Measurements from ENCODE around the gene GAS2L3. TPM values are rescaled to one million over a fixed set of nuclear protein-coding genes. Genes with fewer than 3 reads are reported as not detected.

Gene GAS2L3
- total and polyA plus RNA-seq, 2 donors (not counting 1 experiment from before 2014, with no cell fraction given), result 0.10 TPM; not detected in 1

DNA sequence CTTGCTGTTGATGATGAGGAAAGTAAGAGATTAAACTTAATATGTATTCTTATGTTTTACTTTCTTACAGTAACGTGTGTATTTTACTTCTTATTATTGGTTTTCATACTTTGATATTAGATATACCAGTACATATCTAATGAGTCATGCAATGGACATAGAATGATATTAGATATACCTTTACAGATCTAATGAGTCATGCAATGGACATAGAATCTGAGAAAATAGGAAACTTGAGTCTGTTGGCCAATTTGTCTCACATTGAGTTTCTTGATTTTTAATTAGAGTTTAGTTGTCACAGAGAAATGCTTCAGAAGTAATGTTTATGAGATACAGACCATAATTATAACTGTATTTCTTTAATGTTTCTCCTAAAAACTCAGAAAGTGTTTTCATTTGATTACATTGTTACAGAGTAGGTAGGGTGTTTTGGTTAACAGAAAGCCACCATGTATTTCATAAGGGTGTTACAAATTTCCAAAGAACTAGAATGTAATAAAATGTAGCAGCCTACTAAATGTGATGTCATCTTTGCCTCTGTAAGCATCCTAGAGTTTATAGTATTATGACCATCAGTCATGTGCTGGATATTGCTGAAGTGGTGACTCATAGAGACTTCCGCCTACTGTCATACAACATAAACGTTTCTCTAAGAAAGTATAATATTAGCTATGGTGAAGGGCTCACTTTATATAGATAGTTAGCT is 3.0 kb downstream of the GAS2L3 start:
- H3K9ac ChIP-seq (ENCODE audit: low read length), result no peak overlapping the region
- H3K4me3 ChIP-seq (ENCODE audit: control extremely low read depth in 1 of 5, extremely low read depth in 1 of 5, insufficient read depth in 1 of 5, low read depth in 2 of 5, low read length in 4 of 5), result no peak overlapping the region
- H3K4me1 ChIP-seq (ENCODE audit: control insufficient read depth in 2 of 2, insufficient read depth in 2 of 2, low read length in 2 of 2), result peaks cover 12 to 14% of the 10 kb centered on the region in 2 donors
- POLR2A ChIA-PET, result no interaction called here
- Mint-ChIP-seq H3K27me3 (peaks cover 13% of the 10 kb centered on the region), H3K4me1 (peaks cover 14% of the 10 kb centered on the region), H3K27ac (no peak overlapping the region), H3K9me3 (ENCODE audit: insufficient read depth) (no peaks in the 10 kb centered on the region), H3K4me3 (no peak overlapping the region)
- H3K79me2 ChIP-seq (ENCODE audit: control insufficient read depth, insufficient read depth, low read length), result no peaks in the 10 kb centered on the region
- H3K27ac ChIP-seq (ENCODE audit: low read length in 2 of 2), result no peak overlapping the region
- intact Hi-C loops (cut with micrococcal nuclease), result no loop called here
- CTCF ChIA-PET, result no interaction called here
- DNase-seq (no peak), ATAC-seq (ENCODE audit: low read depth) (no peak)
- TF ChIP-seq EZH2 (IDR thresholded peaks at IDR 0.05; ENCODE audit: borderline replicate concordance, insufficient read depth, low read depth, low read length, poor library complexity, severe bottlenecking), result no peak
- TF ChIP-seq, protein P1, sequence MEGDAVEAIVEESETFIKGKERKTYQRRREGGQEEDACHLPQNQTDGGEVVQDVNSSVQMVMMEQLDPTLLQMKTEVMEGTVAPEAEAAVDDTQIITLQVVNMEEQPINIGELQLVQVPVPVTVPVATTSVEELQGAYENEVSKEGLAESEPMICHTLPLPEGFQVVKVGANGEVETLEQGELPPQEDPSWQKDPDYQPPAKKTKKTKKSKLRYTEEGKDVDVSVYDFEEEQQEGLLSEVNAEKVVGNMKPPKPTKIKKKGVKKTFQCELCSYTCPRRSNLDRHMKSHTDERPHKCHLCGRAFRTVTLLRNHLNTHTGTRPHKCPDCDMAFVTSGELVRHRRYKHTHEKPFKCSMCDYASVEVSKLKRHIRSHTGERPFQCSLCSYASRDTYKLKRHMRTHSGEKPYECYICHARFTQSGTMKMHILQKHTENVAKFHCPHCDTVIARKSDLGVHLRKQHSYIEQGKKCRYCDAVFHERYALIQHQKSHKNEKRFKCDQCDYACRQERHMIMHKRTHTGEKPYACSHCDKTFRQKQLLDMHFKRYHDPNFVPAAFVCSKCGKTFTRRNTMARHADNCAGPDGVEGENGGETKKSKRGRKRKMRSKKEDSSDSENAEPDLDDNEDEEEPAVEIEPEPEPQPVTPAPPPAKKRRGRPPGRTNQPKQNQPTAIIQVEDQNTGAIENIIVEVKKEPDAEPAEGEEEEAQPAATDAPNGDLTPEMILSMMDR (IDR thresholded peaks at IDR 0.05), result no peak
- no peak overlapping the region for H2AFZ ChIP-seq (ENCODE audit: insufficient read depth, low read depth, low read length, poor library complexity, severe bottlenecking)
- H3K9me3 ChIP-seq (ENCODE audit: control extremely low read depth in 1 of 3, control insufficient read depth in 2 of 3, insufficient read depth in 1 of 3, low read length in 2 of 3), result no peaks in the 10 kb centered on the region
- H3K27me3 ChIP-seq (replicated peaks in 1 of 4; ENCODE audit: control extremely low read depth in 1 of 4, control insufficient read depth in 3 of 4, insufficient read depth in 4 of 4, low read length in 3 of 4), result peaks cover 0 to 12% (median 0%) of the 10 kb centered on the region in 4 experiments
- H4K20me1 ChIP-seq (ENCODE audit: control insufficient read depth, insufficient read depth, low read length, poor library complexity, severe bottlenecking), result no peaks in the 10 kb centered on the region
- H3K4me2 ChIP-seq (replicated peaks; ENCODE audit: low read depth, low read length, poor library complexity, severe bottlenecking), result no peak overlapping the region
- H3K36me3 ChIP-seq (replicated peaks in 1 of 2; ENCODE audit: control extremely low read depth in 1 of 2, control insufficient read depth in 1 of 2, extremely low read depth in 1 of 2, insufficient read depth in 2 of 2, low read length in 1 of 2), result no peaks in the 10 kb centered on the region
- WGBS (ENCODE audit: insufficient coverage), result no CpG with 5 or more reads among the region's 3 CpGs

DNA sequence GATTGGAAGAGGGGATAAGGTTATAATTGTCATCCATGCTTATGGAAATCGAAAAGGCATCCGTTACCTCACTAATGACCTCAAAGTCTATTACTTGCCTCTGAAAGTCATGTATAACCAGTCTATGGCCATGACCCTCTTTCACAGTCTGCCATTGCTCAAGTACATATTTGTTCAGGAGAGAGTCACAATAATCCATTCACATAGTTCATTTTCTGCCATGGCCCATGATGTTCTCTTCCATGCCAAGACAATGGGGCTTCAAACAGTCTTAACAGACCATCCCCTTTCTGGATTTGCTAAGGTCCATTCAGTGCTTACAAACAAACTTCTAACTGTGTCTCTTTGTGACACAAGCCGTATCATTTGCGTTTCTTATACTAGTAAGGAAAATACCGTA is 5.4 kb downstream of the GAS2L3 start:
- TF ChIP-seq, protein P1 (IDR thresholded peaks at IDR 0.05), result no peak
- no peak for TF ChIP-seq EZH2 (IDR thresholded peaks at IDR 0.05; ENCODE audit: borderline replicate concordance, insufficient read depth, low read depth, low read length, poor library complexity, severe bottlenecking)
- peaks cover 10% of the 10 kb centered on the region for H3K27me3 Mint-ChIP-seq

More for the DNA sequence above, 5.4 kb downstream of the GAS2L3 start:
- ChIA-PET CTCF (no interaction called here), POLR2A (no interaction called here)
- DNase-seq (no peak), ATAC-seq (ENCODE audit: low read depth) (no peak)
- Mint-ChIP-seq H3K27ac (no peak overlapping the region), H3K4me3 (no peak overlapping the region), H3K9me3 (ENCODE audit: insufficient read depth) (peaks cover 3% of the 10 kb centered on the region), H3K4me1 (peaks cover 9% of the 10 kb centered on the region)
- no peak overlapping the region for H2AFZ ChIP-seq (ENCODE audit: insufficient read depth, low read depth, low read length, poor library complexity, severe bottlenecking)
- H3K9ac ChIP-seq (ENCODE audit: low read length), result no peak overlapping the region
- no peak overlapping the region for H3K4me3 ChIP-seq (ENCODE audit: control extremely low read depth in 1 of 5, extremely low read depth in 1 of 5, insufficient read depth in 1 of 5, low read depth in 2 of 5, low read length in 4 of 5)
- no peaks in the 10 kb centered on the region for H3K9me3 ChIP-seq (ENCODE audit: control extremely low read depth in 1 of 3, control insufficient read depth in 2 of 3, insufficient read depth in 1 of 3, low read length in 2 of 3)
- no peaks in the 10 kb centered on the region for H3K79me2 ChIP-seq (ENCODE audit: control insufficient read depth, insufficient read depth, low read length)
- no peaks in the 10 kb centered on the region for H4K20me1 ChIP-seq (ENCODE audit: control insufficient read depth, insufficient read depth, low read length, poor library complexity, severe bottlenecking)
- intact Hi-C loops (cut with micrococcal nuclease), result no loop called here
- WGBS (ENCODE audit: insufficient coverage), result 100% methylated on average over 1 of the region's 5 CpGs
- no peak overlapping the region for H3K27ac ChIP-seq (ENCODE audit: low read length in 2 of 2)
- H3K4me1 ChIP-seq (ENCODE audit: control insufficient read depth in 2 of 2, insufficient read depth in 2 of 2, low read length in 2 of 2), result peaks cover 6 to 7% of the 10 kb centered on the region in 2 donors
- no peak overlapping the region for H3K4me2 ChIP-seq (replicated peaks; ENCODE audit: low read depth, low read length, poor library complexity, severe bottlenecking)
- H3K36me3 ChIP-seq (replicated peaks in 1 of 2; ENCODE audit: control extremely low read depth in 1 of 2, control insufficient read depth in 1 of 2, extremely low read depth in 1 of 2, insufficient read depth in 2 of 2, low read length in 1 of 2), result no peaks in the 10 kb centered on the region
- H3K27me3 ChIP-seq (replicated peaks in 1 of 4; ENCODE audit: control extremely low read depth in 1 of 4, control insufficient read depth in 3 of 4, insufficient read depth in 4 of 4, low read length in 3 of 4), result peaks cover 0 to 8% (median 1%) of the 10 kb centered on the region in 4 experiments
